ENCODE data around the gene C3orf62.

- no peak for TF ChIP-seq CTCF (conservative IDR thresholded peaks at IDR 0.05; ENCODE audit: low read depth, low read length)
- TF ChIP-seq POLR2A (IDR thresholded peaks at IDR 0.05; ENCODE audit: low read depth, low read length) = no peak
- TF ChIP-seq USF2 (IDR thresholded peaks at IDR 0.05; ENCODE audit: low read depth, low read length) = no peak
- no peak for TF ChIP-seq RFX5 (IDR thresholded peaks at IDR 0.05; ENCODE audit: low read depth, low read length)
- no peak for TF ChIP-seq BHLHE40 (IDR thresholded peaks at IDR 0.05; ENCODE audit: low read depth, low read length)
- TF ChIP-seq MAZ (IDR thresholded peaks at IDR 0.05; ENCODE audit: borderline replicate concordance, low read depth, low read length) = no peak
- no peak for TF ChIP-seq CHD1 (IDR thresholded peaks at IDR 0.05; ENCODE audit: low read depth, low read length)
Measured at GRCh38 chr3:49310677-49311076, 33.6 kb upstream of the C3orf62 start.
